Measurements from ENCODE around the gene INSYN1.
"Not testable (repeated sequence)": the region's sequence is repeated elsewhere in the genome, so short reads cannot be mapped to it uniquely, and the experiment has no call there.

The INSYN1 gene

GRCh38 chr15:73749971-73750370 is 3.2 kb downstream of the INSYN1 start:
- DNase-seq (ENCODE audit: low read depth in 1 of 2, low spot score in 1 of 2) = no peak

- DNase-seq (ENCODE audit: low read depth in 1 of 2, low spot score in 1 of 2) = no peak
Measured at GRCh38 chr15:73749533-73749932, 3.6 kb downstream of the INSYN1 start.

GRCh38 chr15:73748730-73749129 is 4.4 kb downstream of the INSYN1 start:
- DNase-seq (ENCODE audit: low read depth in 1 of 2, low spot score in 1 of 2) = no peak

DNA sequence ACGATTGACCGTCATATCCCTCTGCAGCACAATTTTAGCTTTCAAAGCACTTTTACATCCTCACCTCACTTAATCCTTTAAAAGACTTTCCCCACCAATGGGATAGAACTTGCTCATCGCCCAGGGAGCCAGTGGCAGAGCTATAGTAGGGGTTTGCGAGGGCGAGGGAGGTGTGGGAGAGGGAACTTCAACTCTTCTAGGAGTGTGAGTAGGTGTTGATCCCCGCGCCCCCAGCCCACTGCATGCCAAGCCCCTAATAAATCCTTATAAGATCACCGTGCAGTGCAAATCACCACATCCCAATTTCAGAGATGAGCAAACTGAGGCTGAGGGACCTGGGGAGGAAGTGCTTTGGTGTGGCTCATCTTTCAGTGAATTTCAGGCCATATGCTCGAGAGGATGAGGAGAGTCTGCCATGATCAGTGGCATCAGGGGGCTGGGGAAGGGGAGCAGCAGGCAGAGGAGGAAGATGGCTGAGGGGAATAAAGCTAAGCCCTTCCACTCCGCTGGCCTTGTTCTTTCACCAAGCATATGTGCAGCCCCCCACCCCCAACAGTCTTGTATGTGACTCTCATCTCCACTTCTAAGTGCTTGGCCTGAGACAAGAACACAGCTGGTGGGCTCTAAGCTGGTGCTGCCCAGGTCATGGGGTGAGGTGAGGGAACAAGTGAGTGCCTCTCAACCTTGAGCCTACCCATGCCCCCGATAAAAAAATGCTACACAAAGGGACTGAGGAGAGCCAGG is 5.1 kb downstream of the INSYN1 start:
- no peak for DNase-seq (ENCODE audit: low read depth in 1 of 2, low spot score in 1 of 2)

- no peak for DNase-seq (ENCODE audit: low read depth in 1 of 2, low spot score in 1 of 2)
Measured at GRCh38 chr15:73746883-73747282, 6.3 kb downstream of the INSYN1 start.

DNA sequence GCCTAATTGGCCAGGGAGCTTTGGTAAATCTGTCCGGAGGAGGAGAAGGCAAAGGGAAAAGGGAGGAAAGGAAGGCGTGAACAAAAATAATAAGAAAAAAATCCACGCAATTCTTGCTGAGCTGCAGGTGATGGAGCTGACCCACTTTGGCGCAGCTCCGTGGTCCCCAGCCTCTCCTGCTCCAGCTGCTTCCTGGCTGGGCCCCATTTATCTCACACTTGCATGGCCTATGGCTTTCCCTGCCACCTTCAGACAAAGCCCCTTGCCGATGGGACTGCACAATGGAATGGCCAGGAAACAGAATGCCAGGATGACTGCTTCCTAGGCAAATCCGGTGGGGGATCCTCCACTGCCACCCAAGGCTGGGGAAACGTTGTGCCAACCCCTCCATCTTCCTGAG is 6.9 kb downstream of the INSYN1 start:
- no peak for DNase-seq (ENCODE audit: low read depth in 1 of 2, low spot score in 1 of 2)

DNA sequence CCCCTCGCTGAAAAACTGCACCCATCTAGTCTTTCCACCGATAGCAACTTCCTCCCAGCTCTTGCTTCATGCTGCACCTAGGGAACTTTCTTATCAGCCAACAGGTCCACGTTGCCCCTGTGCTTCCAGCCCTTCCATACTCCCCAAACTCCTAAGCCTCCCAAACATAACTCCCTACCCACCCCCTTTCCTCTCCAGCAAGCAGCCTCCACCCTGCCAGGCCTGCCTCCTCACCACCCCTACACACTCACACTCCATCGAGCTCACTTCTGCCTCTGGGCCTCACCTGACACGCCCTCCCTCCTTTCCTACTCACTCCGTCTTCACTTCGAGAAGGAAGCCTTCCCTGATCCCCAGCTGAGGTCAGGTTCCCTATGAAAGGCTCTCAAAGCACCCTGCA is 8.1 kb downstream of the INSYN1 start:
- DNase-seq (ENCODE audit: low read depth in 1 of 2, low spot score in 1 of 2) = no peak

- DNase-seq (ENCODE audit: low read depth in 1 of 2, low spot score in 1 of 2) = no peak
Measured at GRCh38 chr15:73744293-73744692, 8.9 kb downstream of the INSYN1 start.

DNA sequence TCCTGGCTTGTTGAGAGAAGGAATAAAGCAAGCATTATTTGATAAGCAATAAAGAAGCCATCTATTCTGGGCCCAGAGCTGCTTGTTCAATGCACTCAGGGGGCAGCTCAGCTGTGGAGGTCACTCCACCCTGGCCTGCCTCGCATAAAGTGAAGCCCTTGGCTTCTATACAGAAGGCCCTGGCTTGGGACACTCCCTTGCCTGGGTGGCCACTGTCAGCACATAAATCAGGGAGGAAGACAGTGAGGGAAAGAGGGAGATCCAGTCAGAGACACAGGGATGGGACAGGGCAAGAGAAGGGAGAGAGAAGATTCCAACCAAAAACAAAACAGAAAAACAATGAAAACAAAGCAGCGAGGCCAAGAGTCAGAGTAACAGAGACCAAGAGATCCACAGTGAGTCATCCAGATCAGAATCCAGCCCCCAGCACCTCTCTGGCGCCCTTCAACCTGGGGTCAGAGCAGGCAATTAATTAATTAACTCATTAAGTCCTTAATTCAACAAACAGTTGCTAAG is 11.8 kb downstream of the INSYN1 start:
- no peak for DNase-seq (ENCODE audit: low read depth in 1 of 2, low spot score in 1 of 2)

- no peak for DNase-seq (ENCODE audit: low read depth in 1 of 2, low spot score in 1 of 2)
Measured at GRCh38 chr15:73740152-73741048, 12.8 kb downstream of the INSYN1 start.

GRCh38 chr15:73737535-73737934 is 15.6 kb downstream of the INSYN1 start:
- DNase-seq (ENCODE audit: low read depth in 1 of 2, low spot score in 1 of 2) = no peak

DNA sequence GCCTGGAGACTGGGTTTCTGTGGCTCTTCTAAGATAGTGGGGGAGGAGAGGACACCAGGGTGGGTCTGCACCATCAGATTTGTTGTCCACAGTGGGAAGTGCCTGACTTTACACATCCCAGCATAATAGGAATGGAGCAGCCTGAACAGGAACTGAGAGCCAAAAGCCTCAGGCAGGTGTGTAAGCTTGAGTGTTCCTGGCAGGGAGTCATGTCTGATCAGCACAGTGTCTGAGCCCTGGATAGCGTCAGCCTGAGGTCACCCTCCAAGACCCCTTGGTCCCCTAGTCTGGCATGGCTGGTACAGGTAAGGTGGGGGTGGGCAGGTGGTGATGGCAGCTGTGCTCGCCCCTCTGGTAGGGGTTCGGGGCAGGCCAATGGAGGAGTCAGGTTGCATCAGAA is 20.2 kb downstream of the INSYN1 start:
- DNase-seq (ENCODE audit: low read depth in 1 of 2, low spot score in 1 of 2) = no peak

DNA sequence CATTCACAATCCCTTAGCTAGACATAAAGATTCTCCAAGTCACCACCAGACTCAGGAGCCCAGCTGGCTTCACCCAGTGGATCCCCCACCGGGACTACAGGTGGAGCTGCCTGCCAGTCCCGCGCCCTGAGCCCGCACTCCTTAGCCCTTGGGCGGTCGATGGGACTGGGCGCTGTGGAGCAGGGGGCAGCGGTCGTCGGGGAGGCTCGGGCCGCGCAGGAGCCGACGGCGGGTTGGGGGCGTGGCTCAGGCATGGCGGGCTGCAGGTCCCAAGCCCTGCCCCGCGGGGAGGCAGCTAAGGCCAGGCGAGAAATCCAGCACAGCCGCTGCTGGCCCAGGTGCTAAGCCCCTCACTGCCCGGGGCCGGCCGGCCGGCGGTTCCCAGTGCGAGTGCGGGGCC is 21.1 kb downstream of the INSYN1 start:
- not testable (repeated sequence) for DNase-seq (ENCODE audit: low read depth in 1 of 2, low spot score in 1 of 2)

DNA sequence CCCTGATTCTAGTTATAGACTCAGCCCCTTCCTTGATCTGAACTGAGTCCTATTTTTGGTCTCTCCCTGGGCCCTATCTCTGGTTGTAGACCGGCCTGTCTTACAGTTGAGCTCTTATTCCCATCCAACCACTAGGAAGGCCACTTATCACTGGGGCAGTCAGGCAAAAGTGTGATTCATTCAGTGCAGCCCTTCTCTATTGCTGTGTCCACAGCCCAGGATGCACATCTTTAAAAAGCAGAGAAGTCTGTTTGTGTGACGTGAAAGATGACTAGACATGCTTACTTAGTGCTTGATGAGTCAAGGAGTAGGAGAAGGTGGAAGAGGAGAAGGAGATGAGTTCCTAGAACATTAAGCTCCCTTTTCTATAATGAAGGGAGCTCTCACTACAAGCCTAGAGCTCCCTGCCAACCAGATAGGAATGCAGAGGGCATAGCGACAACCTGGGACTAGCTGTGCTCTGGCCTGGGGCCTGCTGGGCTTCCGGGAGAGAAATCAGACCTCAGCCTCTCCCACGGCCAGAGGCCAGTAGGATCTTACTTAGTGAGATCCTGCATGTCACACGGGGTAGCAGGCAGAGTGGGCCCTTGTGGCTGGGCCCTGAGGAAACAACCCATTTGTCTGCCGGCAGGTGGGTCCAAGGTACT is 25.7 kb downstream of the INSYN1 start:
- DNase-seq (ENCODE audit: low read depth in 1 of 2, low spot score in 1 of 2) = no peak

DNA sequence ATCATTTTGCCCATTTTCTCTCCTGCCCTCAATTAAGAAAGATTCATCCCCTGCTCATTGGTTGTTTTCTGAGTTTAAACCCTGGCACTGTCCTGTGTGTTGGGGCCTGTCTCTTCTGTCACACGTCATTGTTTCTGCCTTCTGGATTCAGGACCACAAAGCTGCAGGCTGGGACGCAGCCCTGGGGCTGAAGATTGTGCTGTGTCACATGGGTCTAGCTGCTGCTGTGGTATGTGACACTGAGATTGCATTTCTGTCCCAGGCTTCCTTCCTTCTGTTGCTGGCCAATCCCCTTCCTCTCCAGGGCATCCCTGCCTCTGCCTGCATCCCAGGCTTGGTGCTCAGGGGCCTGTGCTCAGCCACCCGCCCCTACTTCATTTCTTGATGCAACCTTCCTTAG is 28.9 kb downstream of the INSYN1 start:
- no peak for DNase-seq (ENCODE audit: low read depth in 1 of 2, low spot score in 1 of 2)

DNA sequence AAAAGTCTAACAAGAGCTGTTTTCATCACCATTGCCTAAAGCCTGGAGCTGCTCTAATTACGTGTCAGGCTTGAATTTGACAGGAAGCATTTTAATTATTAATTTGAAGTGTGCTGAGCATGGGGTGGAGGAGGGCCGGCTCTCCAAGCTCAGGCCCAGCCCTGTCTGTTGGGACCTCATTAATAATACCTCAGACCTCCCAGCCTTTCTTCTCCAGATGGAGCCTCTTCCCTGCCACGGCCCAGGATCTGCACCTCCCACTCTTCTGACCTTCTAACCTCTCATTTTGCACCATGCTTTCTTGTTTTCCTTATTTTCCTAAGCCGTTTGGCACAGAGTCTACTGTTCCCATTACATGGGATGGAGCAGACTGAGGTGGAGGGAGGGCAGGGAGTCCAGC is 30.0 kb downstream of the INSYN1 start:
- DNase-seq (ENCODE audit: low read depth in 1 of 2, low spot score in 1 of 2) = no peak

DNA sequence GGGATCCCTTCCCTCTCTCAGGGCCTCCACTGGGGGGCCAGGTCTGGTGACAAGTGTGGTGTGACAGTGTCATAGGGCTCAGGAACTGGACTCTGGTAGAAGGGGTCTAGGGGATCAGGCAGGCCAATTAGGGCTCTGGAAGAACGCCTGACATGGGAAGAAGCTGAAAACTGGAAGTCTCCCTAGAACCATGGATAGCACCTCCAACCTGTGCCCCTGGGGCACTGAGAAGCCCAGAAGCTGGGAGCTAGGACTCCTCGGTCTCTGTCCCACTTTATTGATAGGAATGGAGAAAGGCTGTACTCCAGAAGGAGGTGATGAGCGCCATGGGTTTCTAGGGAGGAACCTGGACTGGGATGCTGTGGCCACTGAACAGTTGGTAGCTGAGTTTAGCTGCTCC is 30.7 kb downstream of the INSYN1 start:
- no peak for DNase-seq (ENCODE audit: low read depth in 1 of 2, low spot score in 1 of 2)

GRCh38 chr15:73718694-73719093 is 34.5 kb downstream of the INSYN1 start:
- DNase-seq (ENCODE audit: low read depth in 1 of 2, low spot score in 1 of 2) = no peak

- no peak for DNase-seq (ENCODE audit: low read depth in 1 of 2, low spot score in 1 of 2)
Measured at GRCh38 chr15:73717802-73718201, 35.3 kb downstream of the INSYN1 start.

DNA sequence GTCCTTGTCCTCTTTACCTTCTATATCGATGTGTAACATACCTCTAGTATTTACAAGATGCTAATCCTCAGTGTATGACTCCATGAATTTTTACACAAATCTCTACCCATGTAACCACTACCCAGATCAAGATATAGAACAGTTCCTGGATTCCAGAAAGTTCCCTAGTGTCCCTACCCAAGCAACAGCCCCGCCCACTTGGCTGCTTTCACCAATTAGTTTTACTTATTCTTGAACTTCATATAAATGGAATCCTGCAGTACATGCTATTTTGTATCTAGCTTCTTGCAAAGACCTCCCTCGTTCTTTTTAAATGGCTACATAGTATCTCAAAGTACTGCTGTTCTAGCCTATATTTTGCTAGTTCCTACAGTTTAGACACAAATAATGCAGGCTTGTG is 35.9 kb downstream of the INSYN1 start:
- no peak for DNase-seq (ENCODE audit: low read depth in 1 of 2, low spot score in 1 of 2)

DNA sequence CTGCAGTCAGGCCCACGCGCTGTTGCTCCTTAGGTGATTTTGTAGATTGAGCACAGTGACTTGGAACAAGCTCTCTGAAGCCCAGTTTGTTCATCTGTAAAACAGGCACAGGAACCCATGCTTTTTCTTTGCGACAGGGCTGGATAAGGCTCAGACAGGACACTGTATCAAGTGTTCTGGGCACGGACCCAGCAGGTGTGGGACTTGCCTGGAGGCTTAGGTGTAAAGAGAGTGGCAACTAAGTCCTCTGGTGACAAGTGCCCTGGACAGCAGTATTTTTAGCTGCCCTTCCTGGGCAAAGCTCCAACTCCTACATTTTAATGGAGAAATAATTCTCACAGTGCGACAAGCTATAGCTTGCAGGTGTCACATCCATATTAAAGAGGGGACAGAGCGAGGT is 36.7 kb downstream of the INSYN1 start:
- no peak for DNase-seq (ENCODE audit: low read depth in 1 of 2, low spot score in 1 of 2)

GRCh38 chr15:73715417-73715816 is 37.7 kb downstream of the INSYN1 start:
- no peak for DNase-seq (ENCODE audit: low read depth in 1 of 2, low spot score in 1 of 2)

Measured in activated T-helper 1 cell treated with anti-CD3 and anti-CD28 coated beads, Interleukin-2, amount 50 U/mL, for 16 hours (primary cell).